H1 (cell line): ENCODE data around the gene SNTG2. TPM values are rescaled to one million over a fixed set of nuclear protein-coding genes. Genes with fewer than 3 reads are reported as not detected.

Experiments used
- CTCF ChIA-PET: fragments of 300-600 bp; sonication (Branson Sonifier 250); formaldehyde crosslinking; loops from one replicate; lab custom pipeline; 2021; ENCODE audit not compliant: partially characterized antibody; lab: Charles Lee
- POLR2A ChIA-PET: fragments of 300-600 bp; sonication (Branson Sonifier 250); formaldehyde crosslinking; loops from one replicate; lab custom pipeline; 2021; ENCODE audit warnings: inconsistent platforms; ENCODE audit not compliant: partially characterized antibody; lab: Charles Lee
- DNase-seq, 2 experiments: peaks; one replicate each; pipeline versions ENCODE4 v3.0.0 to v3.0.0-alpha.2; 2010 to 2022; ENCODE audit warnings: low spot score in 2 of 2, low read depth in 1 of 2, mixed read lengths in 1 of 2
- FAIRE-seq: peaks from 2 replicates; lab custom pipeline; 2011; peaks lifted over from hg19 to GRCh38; lab: Jason Lieb, UNC
- H2AFZ ChIP-seq: 2 replicates; pipeline ENCODE4 v1.8.1; 2012; ENCODE audit warnings: low read length, inconsistent platforms
- H2AK5ac ChIP-seq: 2 replicates; pipeline ENCODE4 v1.6.1; 2013; ENCODE audit warnings: low read depth, low read length
- H2BK120ac ChIP-seq: replicated peaks from 2 replicates; pipeline ENCODE3; 2013; ENCODE audit warnings: low read depth, low read length, inconsistent platforms
- H2BK12ac ChIP-seq: 2 replicates; pipeline ENCODE4 v1.6.1; 2013; ENCODE audit warnings: low read depth, low read length
- H2BK15ac ChIP-seq: 2 replicates; pipeline ENCODE4 v1.6.1; 2013; ENCODE audit warnings: low read length
- H2BK20ac ChIP-seq: 2 replicates; pipeline ENCODE4 v1.6.1; 2013; ENCODE audit warnings: low read length
- H2BK5ac ChIP-seq: 2 replicates; pipeline ENCODE4 v1.6.1; 2013; ENCODE audit warnings: low read depth, low read length
- H3K14ac ChIP-seq: 2 replicates; pipeline ENCODE4 v1.6.1; 2013; ENCODE audit warnings: inconsistent platforms; ENCODE audit not compliant: insufficient read length
- H3K18ac ChIP-seq: 2 replicates; pipeline ENCODE4 v1.6.1; 2013; ENCODE audit warnings: low read length; ENCODE audit errors: extremely low read depth
- H3K23ac ChIP-seq: 2 replicates; pipeline ENCODE4 v1.6.1; 2013; ENCODE audit warnings: inconsistent platforms; ENCODE audit not compliant: insufficient read length
- H3K23me2 ChIP-seq: 2 replicates; pipeline ENCODE4 v1.6.1; 2013; ENCODE audit warnings: low read depth, low read length
- H3K27ac ChIP-seq: 2 replicates; pipeline ENCODE4 v1.6.1; 2011; ENCODE audit warnings: low read depth, low read length, inconsistent platforms
- H3K27me3 ChIP-seq, 4 experiments: replicated peaks in 1 of 4; 1 replicate in 1 of 4; 2 replicates in 3 of 4; pipeline versions ENCODE4 v1.6.1 to v1.8.1; 2011 to 2013; ENCODE audit warnings: low read length in 3 of 4, mild to moderate bottlenecking in 3 of 4, inconsistent platforms in 2 of 4, mixed read lengths in 2 of 4, moderate library complexity in 1 of 4; ENCODE audit not compliant: control insufficient read depth in 3 of 4, insufficient read depth in 3 of 4; ENCODE audit errors: extremely low read depth in 1 of 4
- H3K36me3 ChIP-seq, 4 experiments: 2 replicates each; pipeline versions ENCODE4 v1.6.1 to v1.8.1; 2011 to 2013; ENCODE audit warnings: mild to moderate bottlenecking in 4 of 4, low read length in 3 of 4, moderate library complexity in 2 of 4, control low read depth in 1 of 4, inconsistent platforms in 1 of 4; ENCODE audit not compliant: insufficient read depth in 4 of 4, control insufficient read depth in 2 of 4
- H3K4ac ChIP-seq: replicated peaks from 2 replicates; pipeline ENCODE3; 2013; ENCODE audit warnings: low read length, low read depth, mixed read lengths, inconsistent platforms; ENCODE audit not compliant: insufficient read length
- H3K4me1 ChIP-seq, 4 experiments: replicated peaks in 1 of 4; 1 replicate in 1 of 4; 2 replicates in 3 of 4; pipeline versions ENCODE4 v1.6.1 to v1.8.1; 2011 to 2013; ENCODE audit warnings: low read length in 3 of 4, inconsistent platforms in 2 of 4, mixed read lengths in 1 of 4; ENCODE audit not compliant: insufficient read depth in 4 of 4, control insufficient read depth in 3 of 4
- H3K4me2 ChIP-seq, 2 experiments: 2 replicates each; pipeline versions ENCODE4 v1.6.1 to v1.8.1; 2011 to 2013; ENCODE audit warnings: low read depth in 2 of 2, low read length in 2 of 2, control low read depth in 1 of 2, inconsistent platforms in 1 of 2, mild to moderate bottlenecking in 1 of 2; ENCODE audit not compliant: insufficient read depth in 1 of 2
- H3K4me3 ChIP-seq, 4 experiments: fragments of 200-600, 300-600 bp in 1 of 4; sonication (generic), shearing (Covaris generic), sonication (Bioruptor Twin) in 1 of 4; 2 replicates each; pipeline versions ENCODE4 v1.5.1 to v1.8.1; 2011 to 2016; ENCODE audit warnings: low read length in 4 of 4, low read depth in 3 of 4, control low read depth in 2 of 4, inconsistent platforms in 2 of 4, mild to moderate bottlenecking in 2 of 4, mixed read lengths in 1 of 4, moderate library complexity in 1 of 4; ENCODE audit not compliant: insufficient read depth in 2 of 4; ENCODE audit errors: extremely low read depth in 1 of 4
- H3K56ac ChIP-seq: replicated peaks from 2 replicates; pipeline ENCODE3; 2013; ENCODE audit warnings: low read depth, mild to moderate bottlenecking, mixed read lengths, low read length, inconsistent platforms; ENCODE audit not compliant: insufficient read length
- H3K79me1 ChIP-seq: 2 replicates; pipeline ENCODE4 v1.6.1; 2013; ENCODE audit warnings: low read depth, low read length, control low read depth
- H3K79me2 ChIP-seq, 2 experiments: 2 replicates each; pipeline versions ENCODE4 v1.6.1 to v1.8.1; 2012 to 2013; ENCODE audit warnings: low read length in 2 of 2, mild to moderate bottlenecking in 2 of 2, inconsistent platforms in 1 of 2; ENCODE audit not compliant: insufficient read depth in 2 of 2, control insufficient read depth in 1 of 2
- H3K9ac ChIP-seq, 4 experiments: replicated peaks in 1 of 4; 1 replicate in 1 of 4; 2 replicates in 3 of 4; pipeline versions ENCODE4 v1.6.1 to v1.8.1; 2011 to 2013; ENCODE audit warnings: low read depth in 3 of 4, low read length in 3 of 4, control low read depth in 2 of 4, mild to moderate bottlenecking in 2 of 4, moderate library complexity in 2 of 4, inconsistent platforms in 1 of 4; ENCODE audit errors: extremely low read depth in 1 of 4
- H3K9me3 ChIP-seq, 2 experiments: 2 replicates each; pipeline versions ENCODE4 v1.6.1 to v1.8.1; 2012 to 2013; ENCODE audit warnings: mild to moderate bottlenecking in 2 of 2, moderate library complexity in 2 of 2, control low read depth in 1 of 2, inconsistent platforms in 1 of 2, low read depth in 1 of 2, low read length in 1 of 2, mixed read lengths in 1 of 2; ENCODE audit not compliant: insufficient read depth in 2 of 2
- H4K20me1 ChIP-seq, 2 experiments: replicated peaks in 1 of 2; 2 replicates each; pipeline versions ENCODE3 to v1.8.1; 2011 to 2013; ENCODE audit warnings: inconsistent platforms in 2 of 2, low read length in 2 of 2, mild to moderate bottlenecking in 1 of 2; ENCODE audit not compliant: insufficient read depth in 2 of 2, control insufficient read depth in 1 of 2
- H4K5ac ChIP-seq: 2 replicates; pipeline ENCODE4 v1.6.1; 2013; ENCODE audit warnings: low read length, low read depth, mixed read lengths, inconsistent platforms; ENCODE audit not compliant: insufficient read length
- H4K8ac ChIP-seq: 2 replicates; pipeline ENCODE4 v1.8.0; 2013; ENCODE audit warnings: mild to moderate bottlenecking, moderate library complexity, low read length, inconsistent platforms; ENCODE audit not compliant: insufficient read depth; ENCODE audit errors: extremely low read depth
- H4K91ac ChIP-seq: replicated peaks from 2 replicates; pipeline ENCODE3; 2013; ENCODE audit warnings: low read length, mixed read lengths, inconsistent platforms; ENCODE audit not compliant: insufficient read length
- ATF3 ChIP-seq: IDR thresholded peaks from 2 replicates; pipeline ENCODE4 v1.6.1; 2011; ENCODE audit warnings: low read depth, mild to moderate bottlenecking, low read length; ENCODE audit not compliant: insufficient read depth
- BRCA1 ChIP-seq: IDR thresholded peaks from 2 replicates; pipeline ENCODE4 v1.6.1; 2012; ENCODE audit warnings: low read depth, low read length, improper control_type of control experiment
- CEBPB ChIP-seq: IDR thresholded peaks from 2 replicates; pipeline ENCODE4 v1.6.1; 2012; ENCODE audit warnings: low read depth, low read length
- FOSL1 ChIP-seq: IDR thresholded peaks from 2 replicates; pipeline ENCODE4 v1.6.1; 2011; ENCODE audit warnings: mild to moderate bottlenecking, low read depth, low read length, moderate library complexity; ENCODE audit not compliant: insufficient read depth
- JUN ChIP-seq: IDR thresholded peaks from 2 replicates; pipeline ENCODE4 v1.6.1; 2011; ENCODE audit warnings: low read depth, mild to moderate bottlenecking, improper control_type of control experiment, low read length
- KDM1A ChIP-seq: fragments of 200-600, 300-600 bp; sonication (generic); IDR thresholded peaks from 2 replicates; pipeline ENCODE4 v1.7.1; 2016; ENCODE audit warnings: mild to moderate bottlenecking, low read length, borderline replicate concordance
- MAFK ChIP-seq: IDR thresholded peaks from 2 replicates; pipeline ENCODE4 v1.6.1; 2012; ENCODE audit warnings: low read depth, mild to moderate bottlenecking, improper control_type of control experiment, low read length
- MAX ChIP-seq: IDR thresholded peaks from 2 replicates; pipeline ENCODE4 v1.6.1; 2012; ENCODE audit warnings: inconsistent platforms
- NRF1 ChIP-seq: IDR thresholded peaks from 2 replicates; pipeline ENCODE4 v1.6.1; 2011; ENCODE audit warnings: mild to moderate bottlenecking, low read depth, low read length, improper control_type of control experiment
- POLR2A ChIP-seq, 2 experiments: IDR thresholded peaks; 1 replicate in 1 of 2; 2 replicates in 1 of 2; pipeline ENCODE4 v1.6.1; 2011; ENCODE audit warnings: low read depth in 2 of 2, low read length in 2 of 2, mild to moderate bottlenecking in 2 of 2; ENCODE audit errors: control extremely low read depth in 1 of 2
- SAP30 ChIP-seq: fragments of 300-600 bp; sonication (generic); IDR thresholded peaks from 2 replicates; pipeline ENCODE4 v1.7.1; 2012; ENCODE audit warnings: low read length, moderate library complexity, mild to moderate bottlenecking, inconsistent platforms; ENCODE audit not compliant: insufficient read depth, insufficient replicate concordance
- SIRT6 ChIP-seq: IDR thresholded peaks from one replicate; pipeline ENCODE4 v1.7.1; 2012; ENCODE audit warnings: low read length, inconsistent platforms
- YY1 ChIP-seq: IDR thresholded peaks from 2 replicates; pipeline ENCODE4 v1.6.1; 2011; ENCODE audit warnings: low read depth, mild to moderate bottlenecking, low read length
- ZNF274 ChIP-seq: IDR thresholded peaks from 2 replicates; pipeline ENCODE4 v1.7.0; 2012; ENCODE audit warnings: low read length, borderline replicate concordance; ENCODE audit errors: extremely low read depth
- WGBS, 2 experiments: shearing (Covaris generic) in 1 of 2; methylation state at CpG; one replicate each; pipeline versions ENCODE4 v1.1.6 to v1.1.7; 2013 to 2015; ENCODE audit warnings: low lambda C conversion rate in 2 of 2, mixed read lengths in 2 of 2, inconsistent platforms in 1 of 2, low coverage in 1 of 2, missing lambda C conversion rate in 1 of 2; ENCODE audit not compliant: insufficient replicate concordance in 2 of 2, insufficient coverage in 1 of 2, insufficient read length in 1 of 2; ENCODE audit errors: extremely low coverage in 1 of 2, missing lambda C conversion rate in 1 of 2; 5-methylcytosine and 5-hydroxymethylcytosine counted together
- polyA plus RNA-seq, 7 experiments: library from polyadenylated mRNA; depleted of rRNA in 3 of 7; stranded (reverse) in 5 of 7; unstranded in 2 of 7; fragments of >200 nt in 5 of 7; fragments of 200-250 nt in 2 of 7; gene quantifications; 1 replicate in 5 of 7; 2 replicates in 1 of 7; 4 replicates in 1 of 7; pipeline versions ENCODE4 v1.2.1 to v1.2.3, GENCODE V29; 2011 to 2013; ENCODE audit warnings: missing spikeins in 2 of 7, mixed read lengths in 2 of 7
- total RNA-seq: library from RNA; stranded (reverse); fragmentation: NEBNext Ultra II Directional; extraction: Animal tissue kit (Norgen Biotek cat#: 25700); gene quantifications from 2 replicates; pipeline ENCODE4 v1.2.1, GENCODE V29; 2021

Gene SNTG2
- total and polyA plus RNA-seq, 2 of the 8 experiments (the other 6 are each of a cell fraction or from before 2014, with no cell fraction given): 6.6 to 18.1 TPM

DNA sequence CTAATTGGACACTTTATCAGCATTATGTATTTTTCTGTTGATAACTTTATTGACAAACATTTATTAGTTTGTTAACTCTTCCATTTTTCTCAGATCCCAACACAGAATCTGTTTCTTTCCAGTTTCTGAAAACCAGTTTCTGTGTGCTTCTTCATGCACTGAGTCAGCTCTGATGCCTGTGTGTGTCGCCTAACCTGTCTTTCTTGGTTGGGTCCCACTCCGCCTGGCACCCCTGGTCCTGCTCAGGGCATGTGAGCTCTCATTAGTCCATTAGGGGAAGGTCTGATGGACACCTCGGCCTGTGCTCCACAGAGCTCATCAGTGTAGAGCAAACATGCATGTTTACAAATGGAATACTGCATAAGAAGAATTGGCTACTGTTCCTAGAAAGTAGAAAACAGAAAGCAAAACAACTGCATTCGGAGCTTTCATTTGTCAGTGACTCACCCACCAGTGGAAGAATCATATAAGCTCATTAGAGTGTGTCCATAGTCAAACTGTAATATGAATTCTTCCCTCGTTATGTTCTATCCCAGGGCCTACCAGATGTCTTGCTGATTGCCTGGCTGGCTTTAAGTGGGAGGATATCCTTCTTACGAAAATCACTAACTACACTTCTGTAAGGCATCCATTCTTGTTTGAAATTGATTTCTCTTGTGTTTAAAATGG lies 137.7 kb downstream of the SNTG2 start:
- no peaks in the 10 kb centered on the region; a peak in 1 of 4 replicates for H3K9me3 ChIP-seq
- 95% methylated on average over 6 of the region's 6 CpGs; no CpG with 5 or more reads in 1 of the 2 experiments for WGBS, 2 experiments
- no peak overlapping the region for H2BK120ac ChIP-seq
- ChIA-PET POLR2A (no interaction called here), CTCF (no interaction called here)
- no peak overlapping the region for H2BK12ac ChIP-seq
- peaks cover 1% of the 10 kb centered on the region; the same call in 1 of the 2 replicates for H3K79me1 ChIP-seq
- H2BK15ac ChIP-seq: no peak overlapping the region
- no peak overlapping the region for H3K18ac ChIP-seq
- H2BK5ac ChIP-seq: no peak overlapping the region
- no peak overlapping the region for H2BK20ac ChIP-seq
- H4K91ac ChIP-seq: no peak overlapping the region
- H3K4me1 ChIP-seq: no peaks in the 10 kb centered on the region
- no peak overlapping the region for H3K27ac ChIP-seq
- no peak overlapping the region for H3K4ac ChIP-seq
- no peak overlapping the region for H3K4me2 ChIP-seq
- no peak overlapping the region for H3K14ac ChIP-seq
- H4K8ac ChIP-seq: no peak overlapping the region
- FAIRE-seq (no peak), DNase-seq (no peak)
- H3K36me3 ChIP-seq: peaks cover 2 to 17% (median 10%) of the 10 kb centered on the region in 4 experiments; a peak in 6 of 8 replicates
- H3K56ac ChIP-seq: no peak overlapping the region
- no peak overlapping the region for H2AFZ ChIP-seq
- no peak overlapping the region for H4K5ac ChIP-seq
- H3K23ac ChIP-seq: no peak overlapping the region
- no peak overlapping the region for H3K9ac ChIP-seq
- no peaks in the 10 kb centered on the region for H3K27me3 ChIP-seq
- H3K79me2 ChIP-seq: no peaks in the 10 kb centered on the region
- H3K23me2 ChIP-seq: no peaks in the 10 kb centered on the region
- no peak overlapping the region for H3K4me3 ChIP-seq
- H2AK5ac ChIP-seq: no peak overlapping the region
- peaks cover 1% of the 10 kb centered on the region in 2 experiments for H4K20me1 ChIP-seq
- no peak for TF ChIP-seq NRF1
- no peak for TF ChIP-seq CEBPB
- no peak for TF ChIP-seq SIRT6
- TF ChIP-seq ATF3: no peak
- no peak for TF ChIP-seq ZNF274
- no peak for TF ChIP-seq MAFK
- no peak for TF ChIP-seq SAP30
- no peak for TF ChIP-seq YY1
- no peak for TF ChIP-seq POLR2A (IDR thresholded peaks at IDR 0.05; ENCODE audit: control extremely low read depth in 1 of 2, low read depth in 2 of 2, low read length in 2 of 2)
- TF ChIP-seq BRCA1: no peak
- TF ChIP-seq FOSL1: no peak
- no peak for TF ChIP-seq JUN
- no peak for TF ChIP-seq MAX
- TF ChIP-seq KDM1A: no peak
